GM19455 (cell line): Measurements from ENCODE around the gene SLC39A10.

Experiments used
- ATAC-seq: cut with Tn5 transposase; IDR thresholded peaks from one replicate; pipeline ENCODE4 v1.9.1; 2021; ENCODE audit not compliant: unreplicated experiment

The SLC39A10 gene, protein sequence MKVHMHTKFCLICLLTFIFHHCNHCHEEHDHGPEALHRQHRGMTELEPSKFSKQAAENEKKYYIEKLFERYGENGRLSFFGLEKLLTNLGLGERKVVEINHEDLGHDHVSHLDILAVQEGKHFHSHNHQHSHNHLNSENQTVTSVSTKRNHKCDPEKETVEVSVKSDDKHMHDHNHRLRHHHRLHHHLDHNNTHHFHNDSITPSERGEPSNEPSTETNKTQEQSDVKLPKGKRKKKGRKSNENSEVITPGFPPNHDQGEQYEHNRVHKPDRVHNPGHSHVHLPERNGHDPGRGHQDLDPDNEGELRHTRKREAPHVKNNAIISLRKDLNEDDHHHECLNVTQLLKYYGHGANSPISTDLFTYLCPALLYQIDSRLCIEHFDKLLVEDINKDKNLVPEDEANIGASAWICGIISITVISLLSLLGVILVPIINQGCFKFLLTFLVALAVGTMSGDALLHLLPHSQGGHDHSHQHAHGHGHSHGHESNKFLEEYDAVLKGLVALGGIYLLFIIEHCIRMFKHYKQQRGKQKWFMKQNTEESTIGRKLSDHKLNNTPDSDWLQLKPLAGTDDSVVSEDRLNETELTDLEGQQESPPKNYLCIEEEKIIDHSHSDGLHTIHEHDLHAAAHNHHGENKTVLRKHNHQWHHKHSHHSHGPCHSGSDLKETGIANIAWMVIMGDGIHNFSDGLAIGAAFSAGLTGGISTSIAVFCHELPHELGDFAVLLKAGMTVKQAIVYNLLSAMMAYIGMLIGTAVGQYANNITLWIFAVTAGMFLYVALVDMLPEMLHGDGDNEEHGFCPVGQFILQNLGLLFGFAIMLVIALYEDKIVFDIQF

DNA sequence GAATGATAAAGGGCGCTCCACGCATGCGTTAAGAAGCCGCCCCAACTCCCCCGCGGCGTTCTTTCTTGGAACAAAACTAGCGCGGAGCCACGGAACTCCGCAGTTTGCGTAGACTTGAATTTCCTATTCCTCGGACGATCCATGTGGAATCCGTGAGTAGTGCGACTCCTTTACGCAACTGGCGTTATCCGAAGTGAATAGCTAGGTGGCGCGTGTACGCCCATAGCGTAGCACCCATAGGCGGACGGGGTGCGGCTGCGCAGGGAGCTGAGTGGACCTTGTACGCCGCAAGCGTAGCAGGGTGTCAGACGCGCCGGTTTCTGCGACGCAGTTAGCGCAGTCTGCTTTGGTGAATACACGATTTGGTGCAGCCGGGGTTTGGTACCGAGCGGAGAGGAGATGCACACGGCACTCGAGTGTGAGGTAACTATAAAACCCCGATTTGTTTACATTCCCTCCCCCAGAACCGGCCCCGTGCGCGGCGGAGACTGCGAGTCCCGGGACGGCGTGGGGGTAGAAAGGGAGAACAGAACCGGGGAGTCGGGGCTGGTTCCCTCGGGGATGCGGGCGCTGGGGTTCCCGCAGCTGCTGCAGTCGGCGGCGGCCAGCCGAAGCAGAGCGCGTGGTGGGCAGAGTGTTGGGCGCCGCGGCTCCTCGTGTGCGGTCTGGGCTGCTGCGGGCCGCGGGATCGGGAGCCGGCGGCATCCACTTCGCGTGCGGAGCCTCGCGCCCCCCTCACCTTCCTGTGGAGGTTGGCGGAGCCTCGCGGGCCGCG is at the start of gene SLC39A10:
Gene SLC39A10, plus strand, starts transcription at position 368 of the 775 bp plus-strand sequence. CDS start 22,817 bp downstream, outside the sequence.
- peak; percentile 78 for ATAC-seq

DNA sequence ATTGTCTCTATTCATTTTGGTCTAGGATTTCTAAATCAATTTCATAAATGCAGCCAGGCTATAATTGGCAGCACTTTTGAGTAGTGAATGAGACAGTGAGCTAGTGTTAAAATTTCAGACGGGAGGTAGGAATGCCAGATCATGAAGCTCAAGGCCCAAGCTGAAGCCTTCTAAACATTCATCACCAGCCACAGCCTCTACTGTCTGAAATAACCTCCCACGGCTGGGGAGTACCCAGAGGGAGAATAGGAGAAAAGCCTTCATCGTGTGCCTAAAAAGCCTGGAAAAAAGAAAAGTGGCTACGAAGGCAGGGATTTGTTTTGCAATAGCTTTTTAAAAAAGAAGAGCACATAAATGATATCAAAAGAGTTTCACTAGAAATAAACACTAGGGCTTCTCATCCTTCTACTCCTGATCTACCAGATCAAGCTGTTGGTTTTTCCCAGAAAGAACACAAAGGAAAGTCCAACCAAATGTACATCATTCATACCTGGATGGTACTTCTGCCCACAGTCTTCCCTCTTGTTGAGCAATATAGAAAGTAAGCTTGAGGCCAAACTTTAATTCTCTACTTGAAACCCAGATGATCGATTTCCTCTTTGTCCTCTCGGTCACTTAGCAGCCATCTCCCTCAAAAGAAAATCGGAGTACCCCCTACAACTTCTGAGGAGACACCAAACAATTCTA is 48.1 kb upstream of the SLC39A10 start:
- ATAC-seq = no peak

DNA sequence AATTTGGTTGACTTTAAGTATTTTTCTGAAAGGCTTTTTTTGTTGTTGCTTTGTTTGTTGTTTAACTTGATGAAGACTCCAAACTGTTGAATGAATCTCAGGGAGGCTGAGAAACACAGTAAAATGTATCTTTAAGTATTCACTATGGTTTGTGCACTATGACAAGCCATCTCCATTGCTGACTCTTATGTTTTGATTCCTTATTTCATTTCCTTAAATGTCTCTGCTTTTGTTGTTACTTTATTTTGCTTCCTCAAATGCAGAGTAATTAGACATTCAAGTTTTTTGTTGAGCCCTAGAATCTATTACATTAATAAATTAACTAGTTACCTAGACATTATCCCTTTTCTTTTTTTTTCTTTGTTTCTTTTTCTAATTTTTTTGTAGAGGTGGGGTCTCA is 46.3 kb upstream of the SLC39A10 start:
- no peak for ATAC-seq

DNA sequence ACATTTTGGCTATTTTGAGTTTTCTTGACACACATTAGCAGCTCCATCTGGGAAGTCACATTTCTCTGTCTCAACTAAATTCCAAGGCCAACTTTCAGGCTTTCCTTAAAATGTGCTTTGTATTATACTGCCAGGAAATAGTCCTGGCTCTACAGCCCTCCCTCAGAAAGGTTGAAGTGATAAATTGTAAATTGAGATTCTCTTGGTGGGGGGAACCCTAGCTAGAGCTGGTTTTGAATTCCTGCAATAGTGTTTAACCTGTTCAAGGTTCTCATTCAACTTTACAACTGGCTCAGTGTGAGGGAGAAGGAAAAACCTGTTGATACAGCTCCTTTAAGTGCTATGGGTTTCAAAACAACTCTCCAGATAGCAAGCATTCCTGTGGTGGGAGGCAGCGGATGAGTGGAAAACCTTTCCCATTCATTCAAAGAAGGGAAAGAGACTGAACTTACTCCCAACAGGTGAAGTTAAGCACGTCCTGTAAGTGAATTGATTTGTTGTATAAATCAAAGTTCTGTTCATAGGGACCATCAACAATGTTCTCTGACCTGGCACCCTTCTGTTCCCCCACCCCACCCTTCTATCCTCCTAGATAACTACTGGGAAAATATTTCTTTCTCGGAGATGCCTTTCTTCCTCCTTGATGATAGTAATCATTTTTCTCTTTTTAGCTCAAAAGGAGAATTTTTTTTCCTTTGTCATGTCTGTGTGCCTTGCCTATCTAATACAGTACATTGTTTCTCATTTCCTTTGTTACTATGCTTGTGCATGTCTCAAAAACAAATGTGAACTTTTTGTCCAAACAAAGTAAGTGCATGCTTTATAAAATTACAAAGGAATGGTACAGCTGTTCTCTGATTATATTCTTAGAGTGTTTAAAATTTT is 44.2 kb upstream of the SLC39A10 start:
- ATAC-seq = no peak

DNA sequence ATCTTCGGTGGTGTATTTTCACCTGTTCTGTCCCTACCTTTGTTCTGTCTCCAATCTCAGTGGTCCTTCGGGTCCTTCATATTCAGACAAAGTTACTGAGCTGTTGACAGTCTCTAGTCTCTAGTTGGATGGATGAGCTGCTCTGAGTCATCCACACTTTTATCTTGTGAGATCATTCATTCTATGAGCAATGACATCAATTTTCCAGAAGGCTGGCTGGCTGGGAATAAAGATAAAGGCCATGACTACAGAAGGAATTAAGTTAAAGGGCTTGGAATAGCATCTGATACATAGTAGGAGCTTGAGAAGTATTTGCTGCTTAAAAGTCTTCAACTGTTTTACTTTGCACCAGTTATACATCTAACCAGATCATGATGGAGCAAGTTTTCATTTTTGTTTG is 43.1 kb upstream of the SLC39A10 start:
- ATAC-seq = no peak

DNA sequence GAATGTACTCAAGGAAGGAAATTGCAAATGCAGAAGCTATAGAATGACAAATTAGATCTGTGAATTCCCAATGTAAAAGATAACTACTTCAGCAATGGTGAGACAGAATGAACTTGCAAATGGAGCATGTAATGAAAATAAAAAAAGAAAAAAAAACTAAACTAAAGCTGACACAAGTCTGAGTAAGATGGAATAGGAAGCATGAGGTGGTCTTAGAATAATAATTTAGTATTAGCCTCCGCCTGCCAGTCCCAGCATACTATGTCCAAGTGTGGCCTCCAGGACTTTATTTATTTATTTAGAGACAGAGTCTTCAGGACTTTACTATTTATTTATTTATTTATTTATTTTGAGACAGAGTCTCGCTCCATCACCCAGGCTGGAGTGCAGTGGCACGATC is 37.4 kb upstream of the SLC39A10 start:
- no peak for ATAC-seq

DNA sequence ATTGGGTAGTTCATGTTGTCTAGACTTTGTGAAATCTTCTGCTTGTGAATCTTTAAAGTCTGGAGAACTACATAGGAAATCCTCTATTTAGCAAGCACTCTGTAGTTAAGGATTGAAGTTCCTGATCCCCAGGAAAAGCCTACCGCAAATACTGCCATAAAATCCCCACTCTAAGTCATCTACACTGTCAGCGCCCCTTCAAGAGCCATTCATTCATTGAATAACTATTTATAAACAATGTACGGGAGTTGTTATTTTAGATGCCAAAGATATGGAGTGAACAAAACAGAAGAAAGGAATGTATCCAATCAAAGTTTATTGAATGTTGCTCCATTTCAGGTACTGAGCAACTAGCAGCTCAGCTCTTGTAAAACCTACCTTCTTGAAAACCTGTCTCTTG is 36.5 kb upstream of the SLC39A10 start:
- no peak for ATAC-seq

DNA sequence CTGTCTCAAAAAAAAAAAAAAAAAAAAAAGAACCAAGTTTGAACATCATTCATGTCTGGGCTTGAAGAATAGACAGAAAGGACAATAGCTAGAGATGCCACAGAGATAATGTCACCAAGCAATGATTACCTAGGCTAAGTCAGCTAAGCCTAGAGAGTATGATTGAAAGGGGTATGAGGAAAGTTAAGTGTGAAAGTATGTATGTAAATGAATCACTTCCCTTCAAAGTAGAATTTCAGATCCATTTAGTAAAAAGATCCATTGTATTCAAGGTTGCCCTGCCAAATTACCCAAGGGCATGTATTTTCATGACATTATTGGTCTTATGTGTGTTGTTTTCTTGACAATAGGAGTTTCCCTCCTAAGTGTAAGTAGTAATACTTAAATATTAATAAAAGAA is 34.1 kb upstream of the SLC39A10 start:
- ATAC-seq = no peak

DNA sequence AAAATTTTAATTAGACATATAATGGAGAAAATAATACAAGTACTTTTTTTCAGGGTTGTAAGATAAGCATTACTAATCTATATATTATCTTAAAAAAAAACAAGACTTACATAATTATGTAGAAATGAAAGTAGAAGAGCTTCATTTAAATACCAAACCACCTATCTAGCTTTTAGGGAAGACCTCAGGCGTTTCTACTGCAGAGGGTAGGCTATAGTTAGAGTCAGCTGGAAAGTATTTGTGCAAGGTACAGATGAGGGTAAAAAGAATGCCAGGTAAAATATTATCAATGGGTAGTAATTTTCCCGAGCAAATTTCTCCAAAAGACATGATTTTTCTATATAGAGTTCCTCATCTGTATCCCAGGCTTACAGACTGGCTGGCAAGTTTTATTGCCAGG is 30.5 kb upstream of the SLC39A10 start:
- no peak for ATAC-seq

DNA sequence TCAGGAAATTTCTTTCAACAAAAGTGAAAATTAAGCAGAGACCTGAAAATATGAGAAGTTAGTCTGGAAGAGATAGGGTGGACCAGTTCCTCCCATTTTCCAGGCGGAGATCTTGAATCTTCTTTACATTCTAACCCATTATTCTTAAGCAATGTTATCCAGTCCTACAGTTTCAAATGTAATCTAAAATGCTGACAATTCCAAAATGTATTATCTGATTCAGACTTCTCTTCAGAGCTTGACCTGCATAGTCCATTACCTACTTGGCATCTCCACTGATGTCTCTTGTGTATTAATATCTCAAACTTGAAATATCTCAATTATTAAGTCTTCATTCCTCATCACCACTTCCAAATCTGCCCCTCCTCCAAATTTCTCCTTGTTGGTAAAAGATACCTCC is 28.4 kb upstream of the SLC39A10 start:
- no peak for ATAC-seq

DNA sequence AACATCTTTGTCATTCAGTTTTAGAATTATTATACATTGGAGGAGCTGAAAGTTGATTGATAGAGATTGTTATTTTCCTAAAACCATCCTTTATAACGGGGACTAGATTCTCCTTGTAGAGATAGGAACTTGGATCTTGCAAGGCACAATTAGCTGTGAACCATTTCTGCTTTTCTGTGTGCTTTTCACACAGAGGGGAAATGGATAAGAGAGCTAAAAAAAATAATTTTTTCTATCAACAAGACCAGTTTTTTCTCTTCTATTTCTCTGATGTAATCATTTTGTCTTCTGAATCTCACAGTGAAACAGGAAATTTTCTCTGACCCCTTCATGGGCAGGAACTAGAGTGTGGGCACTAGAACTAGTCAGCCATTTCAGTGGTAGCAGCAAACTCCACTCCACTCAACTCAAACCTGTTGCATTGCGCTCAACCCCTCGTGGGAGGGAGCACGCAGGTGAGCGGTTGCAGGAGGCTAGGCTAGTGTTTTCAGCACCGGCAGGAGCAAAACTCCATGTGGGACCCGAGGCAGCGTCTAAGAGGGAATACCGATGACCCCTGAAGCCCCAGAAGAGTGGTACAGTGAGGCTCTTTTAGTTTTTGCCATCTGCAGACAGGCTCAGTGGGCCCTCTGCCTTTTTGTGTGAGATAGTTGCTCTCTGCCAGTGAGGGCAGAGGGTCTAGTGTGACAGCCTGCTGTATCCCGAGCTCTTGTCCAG is 24.0 kb upstream of the SLC39A10 start:
- ATAC-seq = no peak

DNA sequence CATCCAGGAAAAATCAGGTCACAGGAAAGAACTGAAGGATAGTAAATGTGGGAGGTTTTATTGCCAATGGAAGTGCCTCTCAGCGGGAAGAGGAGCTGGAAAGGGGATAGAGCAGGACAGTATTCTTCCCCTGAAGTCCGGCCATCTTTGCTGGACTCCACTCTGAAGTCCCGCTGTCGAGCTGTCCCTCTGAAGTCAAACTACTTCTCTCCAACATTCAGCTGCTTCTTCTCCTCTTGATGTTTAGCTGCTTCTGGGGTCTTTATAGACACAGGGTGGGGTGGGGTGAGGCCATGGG is 23.5 kb upstream of the SLC39A10 start:
- ATAC-seq = no peak

DNA sequence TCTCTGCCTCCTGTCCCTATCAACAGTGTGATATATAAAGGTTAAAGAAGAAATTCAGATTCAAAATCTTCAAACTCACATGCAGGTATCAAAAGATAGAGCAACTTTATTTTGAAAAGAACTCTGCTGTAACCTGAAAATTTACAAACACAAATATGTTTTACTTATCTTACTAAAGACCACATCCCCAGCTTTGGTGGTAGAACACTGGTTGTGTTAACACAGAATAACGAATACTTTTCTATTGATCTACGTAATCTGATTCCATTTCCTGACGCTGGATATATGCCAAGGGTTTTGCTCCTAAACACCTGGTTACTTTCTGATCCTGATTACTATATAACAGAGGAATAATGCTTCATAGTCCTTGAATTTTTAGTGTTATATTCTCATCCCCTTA is 23.1 kb upstream of the SLC39A10 start:
- no peak for ATAC-seq

DNA sequence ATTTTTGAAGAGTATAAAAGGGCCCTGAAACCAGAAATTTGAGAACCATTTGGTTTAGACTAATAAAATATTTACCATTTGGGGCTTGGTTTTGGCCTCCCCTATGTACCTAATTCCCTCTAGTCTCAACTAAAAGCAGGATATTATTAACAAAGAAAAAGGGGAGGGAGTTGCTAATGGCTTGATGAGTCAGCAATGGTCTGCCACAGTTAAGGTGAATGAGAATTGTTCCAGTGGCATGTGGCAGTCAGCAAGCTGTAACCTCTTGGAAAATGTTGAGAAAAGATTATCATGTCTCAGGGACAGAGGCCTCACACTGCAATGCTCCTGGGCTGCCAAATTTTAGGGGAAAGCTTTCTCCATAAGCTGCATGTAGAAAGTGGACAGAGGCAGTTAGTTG is 20.1 kb upstream of the SLC39A10 start:
- no peak for ATAC-seq

DNA sequence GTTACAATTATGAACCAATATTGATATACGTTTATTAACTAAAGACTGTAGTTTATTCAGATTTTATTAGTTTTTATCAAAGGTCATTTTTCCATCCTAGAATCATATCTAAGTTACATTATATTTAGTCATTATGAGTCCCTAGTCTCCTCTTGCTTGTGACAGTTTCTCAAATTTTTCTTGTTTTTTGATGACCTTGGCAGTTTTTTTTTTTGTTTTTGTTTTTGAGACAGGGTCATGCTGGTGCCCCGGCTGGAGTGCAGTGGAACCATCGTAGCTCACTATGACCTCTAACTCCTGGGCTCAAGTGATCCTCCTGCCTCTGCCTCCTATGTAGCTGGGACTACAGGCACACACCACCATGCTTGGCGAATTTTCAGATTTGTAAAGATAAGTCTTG is 18.3 kb upstream of the SLC39A10 start:
- no peak for ATAC-seq

DNA sequence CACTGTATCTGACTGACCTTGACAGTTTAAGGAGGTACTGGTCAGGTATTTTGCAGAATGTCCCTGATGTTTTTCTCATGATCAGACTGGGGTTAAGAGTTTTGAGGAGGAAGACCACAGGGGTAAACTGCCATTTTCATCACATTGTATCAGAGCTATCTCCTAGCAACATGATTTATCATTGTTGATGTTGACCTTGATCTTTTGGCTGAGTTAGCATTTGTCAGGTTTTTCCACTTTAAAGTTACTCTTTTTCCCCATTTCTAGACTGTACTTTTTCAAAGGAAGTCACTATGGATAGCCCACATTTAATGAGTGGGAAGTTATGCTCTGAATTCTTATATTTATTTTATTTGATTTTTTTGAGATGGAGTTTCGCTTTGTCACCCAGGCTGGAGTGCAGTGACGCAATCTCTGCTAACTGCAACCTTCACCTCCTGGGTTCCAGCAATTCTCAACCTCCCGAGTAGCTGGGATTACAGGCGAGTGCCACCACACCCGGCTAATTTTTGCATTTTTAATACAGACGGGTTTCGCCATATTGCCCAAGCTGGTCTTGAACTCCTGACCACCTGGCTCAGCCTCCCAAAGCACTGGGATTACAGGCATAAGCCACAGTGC is 17.7 kb upstream of the SLC39A10 start:
- ATAC-seq = no peak

DNA sequence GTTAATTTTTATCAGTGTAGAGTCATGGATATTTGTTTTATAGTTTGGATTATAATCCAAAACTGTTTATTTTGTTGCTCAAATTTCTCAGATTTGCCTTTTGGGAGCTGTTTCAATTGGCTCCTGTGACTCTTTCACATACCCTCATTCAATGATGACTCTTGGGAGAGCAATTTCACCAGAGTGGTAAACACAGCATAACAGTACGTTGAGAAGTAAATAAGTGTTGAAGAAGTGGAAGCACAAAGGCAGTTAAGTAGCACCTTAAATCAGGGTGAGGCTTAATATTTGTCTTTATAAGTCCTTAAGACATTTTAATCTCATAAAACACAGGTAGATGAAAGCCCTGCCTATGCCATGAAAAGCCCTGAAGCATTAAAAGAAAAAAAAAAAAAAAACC is 17.1 kb upstream of the SLC39A10 start:
- ATAC-seq = no peak

DNA sequence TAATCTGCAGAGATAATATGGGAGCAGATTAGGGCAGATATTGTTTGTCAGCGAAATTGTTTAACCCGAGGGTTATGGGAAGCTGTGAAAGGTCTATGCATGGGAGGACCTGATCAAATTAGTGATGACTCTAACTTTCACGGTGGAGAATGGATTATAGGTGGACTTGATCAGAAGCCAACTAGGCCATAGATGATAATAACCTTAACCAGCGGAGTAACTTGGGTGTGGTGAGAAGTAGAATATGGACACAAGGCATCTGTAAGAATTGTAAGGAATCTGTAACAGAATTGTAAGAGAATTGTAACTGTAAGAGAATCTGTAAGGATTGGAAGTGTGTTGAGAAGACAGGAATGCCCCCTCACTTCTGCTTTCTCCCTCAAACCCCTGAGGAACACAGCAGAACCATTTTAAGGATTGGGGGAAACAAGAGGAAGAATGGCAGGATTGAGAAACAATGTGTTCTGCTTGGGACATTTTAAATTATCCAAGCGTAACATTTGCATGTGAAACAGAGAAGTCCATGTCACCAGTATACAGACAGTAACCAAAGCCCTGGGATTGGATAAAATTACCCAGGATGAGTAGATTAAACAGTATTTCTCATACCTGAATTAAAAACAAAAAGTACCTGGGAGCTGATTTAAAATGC is 14.9 kb upstream of the SLC39A10 start:
- no peak for ATAC-seq

DNA sequence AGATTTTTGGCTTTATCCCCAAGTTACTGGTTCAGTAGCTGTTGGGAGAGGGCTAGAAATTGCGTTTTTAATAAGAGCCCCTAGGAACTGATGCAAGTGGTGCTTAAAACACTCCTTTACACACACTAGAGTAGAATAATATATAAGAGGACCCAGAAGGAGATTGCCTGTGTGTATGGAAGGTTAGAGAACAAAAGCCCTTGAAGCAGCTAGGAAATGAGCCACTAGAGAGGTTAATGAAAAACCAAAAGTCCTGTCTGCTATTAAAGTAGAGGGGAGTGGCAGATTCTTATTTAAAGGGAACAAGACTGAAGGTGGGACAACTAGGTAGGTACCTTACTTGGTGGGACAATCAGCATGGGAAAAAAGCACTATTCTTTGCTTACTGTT is 14.4 kb upstream of the SLC39A10 start:
- no peak for ATAC-seq
